A673 (cell line): ENCODE measurements around the gene PCCA. TPM values are rescaled to one million over a fixed set of nuclear protein-coding genes. Genes with fewer than 3 reads are reported as not detected.

Source experiments
- BruUV-seq: library from RNA; stranded (reverse); fragments of 400-500 nt; replicated peaks from 2 replicates; lab custom pipeline; 2021; lab: Mats Ljungman, UMichigan
- CTCF ChIA-PET: fragments of 300-600 bp; sonication (Branson Sonifier 250); formaldehyde crosslinking; loops from one replicate; lab custom pipeline; 2022; ENCODE audit warnings: antibody characterized with exemption; lab: Charles Lee
- POLR2A ChIA-PET: fragments of 300-600 bp; sonication (Branson Sonifier 250); formaldehyde crosslinking; loops from one replicate; lab custom pipeline; 2022; ENCODE audit warnings: antibody characterized with exemption; ENCODE audit not compliant: low non-redundant PET; lab: Charles Lee
- DNase-seq: peaks from one replicate; pipeline ENCODE4 v3.0.0-alpha.2; 2015; ENCODE audit warnings: low spot score
- H3K27ac ChIP-seq: fragments of 200-600 bp; sonication (generic); 2 replicates; pipeline ENCODE4 v1.5.1; 2016; ENCODE audit warnings: mixed run types, low read depth, mild to moderate bottlenecking, mixed read lengths, antibody characterized with exemption, low read length; ENCODE audit not compliant: poor library complexity, severe bottlenecking
- H3K27me3 ChIP-seq: fragments of 200-600 bp; sonication (generic); replicated peaks from 2 replicates; pipeline ENCODE4 v1.6.1; 2017; ENCODE audit warnings: mixed run types, low read depth, mild to moderate bottlenecking, mixed read lengths, antibody characterized with exemption, low read length; ENCODE audit not compliant: insufficient read depth, poor library complexity
- H3K36me3 ChIP-seq: fragments of 200-600 bp; sonication (generic); 2 replicates; pipeline ENCODE4 v1.6.1; 2016; ENCODE audit warnings: mixed run types, mild to moderate bottlenecking, mixed read lengths, antibody characterized with exemption, low read length; ENCODE audit not compliant: insufficient read depth, poor library complexity, severe bottlenecking
- H3K4me1 ChIP-seq: fragments of 200-600 bp; sonication (generic); 2 replicates; pipeline ENCODE4 v1.6.1; 2017; ENCODE audit warnings: mixed run types, mild to moderate bottlenecking, mixed read lengths, antibody characterized with exemption, low read length; ENCODE audit not compliant: insufficient read depth, poor library complexity, severe bottlenecking
- H3K4me3 ChIP-seq: fragments of 200-600 bp; sonication (generic); 2 replicates; pipeline ENCODE4 v1.5.1; 2016; ENCODE audit warnings: low read depth, mixed run types, mild to moderate bottlenecking, mixed read lengths, low read length; ENCODE audit not compliant: poor library complexity, severe bottlenecking
- H3K9me3 ChIP-seq: fragments of 200-600 bp; sonication (generic); 2 replicates; pipeline ENCODE4 v1.6.1; 2016; ENCODE audit warnings: mixed run types, low read depth, mild to moderate bottlenecking, mixed read lengths, antibody characterized with exemption, low read length; ENCODE audit not compliant: poor library complexity, severe bottlenecking
- CTCF ChIP-seq: fragments of 300-800, 200-600 bp; sonication (generic); conservative IDR thresholded peaks from 2 replicates; pipeline ENCODE4 v1.5.1; 2017; ENCODE audit warnings: low read depth, mild to moderate bottlenecking, antibody characterized with exemption, low read length, moderate library complexity, mixed read lengths
- EZH2 ChIP-seq: fragments of 200-600 bp; sonication (generic); IDR thresholded peaks from 2 replicates; pipeline ENCODE4 v1.6.1; 2017; ENCODE audit warnings: borderline replicate concordance, low read depth, mild to moderate bottlenecking, mixed read lengths, antibody characterized with exemption, low read length; ENCODE audit not compliant: poor library complexity, severe bottlenecking
- intact Hi-C: fragments of 100-400 bp; cut with micrococcal nuclease; formaldehyde crosslinking; loops from one replicate; pipeline ENCODE4 v1.10.0; 2022; ENCODE audit not compliant: unreplicated experiment
- total RNA-seq: library from RNA; stranded (reverse); gene quantifications from 2 replicates; pipeline ENCODE4 v1.2.3, GENCODE V29; 2021

Gene PCCA
- total RNA-seq, 1 experiment from 2014 or later, result 93.0 TPM

GRCh38 chr13:100502446-100502845, 413.6 kb downstream of the PCCA start:
- no peak overlapping the region for H3K4me3 ChIP-seq
- H3K27me3 ChIP-seq, result no peaks in the 10 kb centered on the region
- POLR2A ChIA-PET, result no interaction called here
- H3K4me1 ChIP-seq, result peaks cover 12% of the 10 kb centered on the region
- TF ChIP-seq EZH2 (no peak), CTCF (no peak)
- no peak for DNase-seq
- no peak overlapping the region for H3K27ac ChIP-seq
- H3K9me3 ChIP-seq, result no peaks in the 10 kb centered on the region
- CTCF ChIA-PET, result no interaction called here
- intact Hi-C loops, result no loop called here
- no peaks in the 10 kb centered on the region for H3K36me3 ChIP-seq
- no TSS peak for BruUV-seq

- ChIA-PET POLR2A (no interaction called here), CTCF (no interaction called here)
- intact Hi-C loops, result no loop called here
- H3K4me1 ChIP-seq, result peaks cover 11% of the 10 kb centered on the region
- BruUV-seq, result no TSS peak
- H3K27me3 ChIP-seq, result no peaks in the 10 kb centered on the region
- H3K36me3 ChIP-seq, result no peaks in the 10 kb centered on the region
- DNase-seq, result no peak
- no peak overlapping the region for H3K4me3 ChIP-seq
- TF ChIP-seq EZH2 (no peak), CTCF (no peak)
- H3K9me3 ChIP-seq, result no peaks in the 10 kb centered on the region
- H3K27ac ChIP-seq, result no peak overlapping the region
Measured at GRCh38 chr13:100503622-100504021, 414.7 kb downstream of the PCCA start.

GRCh38 chr13:100506154-100506553, 417.3 kb downstream of the PCCA start:
- intact Hi-C loops, result no loop called here
- Histone ChIP-seq H3K27ac (peak overlapping the region; percentile 51), H3K4me3 (peak overlapping the region; percentile 18), H3K27me3 (no peaks in the 10 kb centered on the region), H3K36me3 (no peaks in the 10 kb centered on the region), H3K4me1 (peaks cover 36% of the 10 kb centered on the region), H3K9me3 (no peaks in the 10 kb centered on the region)
- ChIA-PET CTCF (no interaction called here), POLR2A (no interaction called here)
- no TSS peak for BruUV-seq
- DNase-seq, result no peak
- TF ChIP-seq EZH2, result no peak
- no peak for TF ChIP-seq CTCF
